Mammary epithelial cell (primary cell): Measurements from ENCODE around the gene HPCAL1.

Experiments used
- CTCF ChIP-seq, 2 donors: IDR thresholded peaks in 1 of 2; conservative IDR thresholded peaks in 1 of 2; 2 replicates each; pipeline ENCODE4 v1.5.1; 2011 to 2012; ENCODE audit warnings: inconsistent platforms in 2 of 2, low read length in 2 of 2, mild to moderate bottlenecking in 2 of 2, control low read depth in 1 of 2, low read depth in 1 of 2; ENCODE audit not compliant: insufficient read depth in 1 of 2; ENCODE audit errors: extremely low read depth in 1 of 2
- EZH2 ChIP-seq: IDR thresholded peaks from 2 replicates; pipeline ENCODE4 v1.6.1; 2012; ENCODE audit warnings: low read length, inconsistent platforms, borderline replicate concordance

- TF ChIP-seq CTCF (conservative IDR thresholded peaks at IDR 0.05 in 1 of 2, IDR thresholded peaks at IDR 0.05 in 1 of 2; ENCODE audit: extremely low read depth in 1 of 2, insufficient read depth in 1 of 2, low read depth in 1 of 2, low read length in 2 of 2) (no peak), EZH2 (no peak)
Observed at GRCh38 chr2:10404324-10405143, 101.8 kb downstream of the HPCAL1 start.
